PFSK-1 (cell line): ENCODE results near the gene NKTR.

Source experiments
- FOXP2 ChIP-seq: optimal IDR thresholded peaks from 2 replicates; pipeline ENCODE3; 2011; ENCODE audit warnings: borderline replicate concordance, control low read depth, inconsistent platforms; ENCODE audit not compliant: insufficient read depth; ENCODE audit errors: extremely low read length, extremely low read depth
- POLR2AphosphoS5 ChIP-seq: IDR thresholded peaks from 2 replicates; pipeline ENCODE4 v1.6.1; 2012; ENCODE audit warnings: low read depth, mild to moderate bottlenecking, control low read depth, low read length, moderate library complexity
- SIN3A ChIP-seq: IDR thresholded peaks from 2 replicates; pipeline ENCODE4 v1.6.1; 2012; ENCODE audit warnings: mild to moderate bottlenecking, low read length, moderate library complexity, borderline replicate concordance; ENCODE audit not compliant: insufficient read depth
- TAF1 ChIP-seq: IDR thresholded peaks from 2 replicates; pipeline ENCODE4 v1.6.1; 2012; ENCODE audit warnings: low read length, control low read depth, borderline replicate concordance; ENCODE audit not compliant: insufficient read depth
- TF ChIP-seq, protein P1 (sequence below), 2 experiments: IDR thresholded peaks; 2 replicates each; pipeline versions ENCODE4 v1.6.1 to v1.8.0; 2011 to 2012; ENCODE audit warnings: low read depth in 2 of 2, low read length in 2 of 2, control low read depth in 1 of 2, inconsistent platforms in 1 of 2, mild to moderate bottlenecking in 1 of 2, moderate library complexity in 1 of 2; ENCODE audit not compliant: insufficient read depth in 1 of 2

The NKTR gene

DNA sequence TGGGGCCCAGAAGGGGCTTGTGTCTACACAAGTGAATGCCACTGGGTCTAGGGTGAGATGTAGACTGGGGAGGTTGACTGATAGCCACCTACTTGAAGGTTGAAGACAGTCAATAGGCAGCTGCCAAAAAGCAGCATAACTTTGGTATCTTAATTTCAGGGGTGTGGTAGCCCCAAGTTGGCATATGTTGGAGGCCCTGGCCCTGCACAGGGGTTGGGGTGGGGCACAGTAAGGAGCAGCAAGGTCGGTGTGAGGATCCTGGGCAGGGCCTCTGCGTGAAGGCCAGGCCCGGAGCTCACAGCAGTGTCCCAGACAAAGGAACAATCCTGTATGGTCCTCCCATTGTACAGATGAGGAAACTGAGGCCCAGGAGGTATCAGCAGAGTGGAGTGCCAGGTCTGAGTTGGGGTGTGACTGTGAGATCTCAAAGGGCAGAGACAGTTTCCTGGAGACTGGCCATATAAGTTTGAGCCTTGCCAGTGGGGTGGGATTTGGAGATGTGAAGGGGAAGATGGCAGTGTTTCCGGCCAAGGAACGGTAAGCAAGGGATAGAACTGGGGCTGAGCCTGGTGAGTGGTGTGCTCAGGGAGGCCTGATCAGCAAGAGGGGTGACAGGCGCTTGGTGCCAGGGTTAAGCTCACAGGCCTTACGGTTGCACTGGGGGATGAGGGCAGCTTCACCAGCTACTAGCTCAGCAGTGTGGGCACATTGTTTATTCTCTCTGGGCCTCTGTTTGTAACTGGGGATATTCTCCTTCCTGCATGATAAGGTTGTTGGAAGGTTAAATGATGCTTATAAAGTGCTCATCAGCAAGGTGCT lies 86.6 kb downstream of the NKTR start:
- no peak for TF ChIP-seq POLR2AphosphoS5

DNA sequence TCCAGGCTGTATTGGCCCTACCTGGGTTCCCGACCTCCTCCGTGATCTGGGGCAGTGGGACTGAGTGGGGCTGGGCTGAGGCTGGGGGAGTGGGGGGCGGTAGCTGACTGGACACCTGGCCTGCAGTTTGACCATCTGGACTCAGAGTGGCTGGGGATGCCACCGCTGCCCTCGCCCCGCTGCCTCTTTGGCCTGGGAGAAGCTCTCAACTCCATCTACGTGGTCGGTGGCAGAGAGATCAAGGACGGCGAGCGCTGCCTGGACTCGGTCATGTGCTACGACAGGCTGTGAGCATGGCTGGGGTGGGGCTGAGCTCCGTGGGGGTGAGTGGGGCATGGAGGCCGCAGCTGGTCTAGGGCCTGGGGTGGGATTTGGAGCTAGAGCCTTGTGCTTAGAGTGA lies 87.5 kb downstream of the NKTR start:
- no peak for TF ChIP-seq FOXP2

- TF ChIP-seq, protein P1, sequence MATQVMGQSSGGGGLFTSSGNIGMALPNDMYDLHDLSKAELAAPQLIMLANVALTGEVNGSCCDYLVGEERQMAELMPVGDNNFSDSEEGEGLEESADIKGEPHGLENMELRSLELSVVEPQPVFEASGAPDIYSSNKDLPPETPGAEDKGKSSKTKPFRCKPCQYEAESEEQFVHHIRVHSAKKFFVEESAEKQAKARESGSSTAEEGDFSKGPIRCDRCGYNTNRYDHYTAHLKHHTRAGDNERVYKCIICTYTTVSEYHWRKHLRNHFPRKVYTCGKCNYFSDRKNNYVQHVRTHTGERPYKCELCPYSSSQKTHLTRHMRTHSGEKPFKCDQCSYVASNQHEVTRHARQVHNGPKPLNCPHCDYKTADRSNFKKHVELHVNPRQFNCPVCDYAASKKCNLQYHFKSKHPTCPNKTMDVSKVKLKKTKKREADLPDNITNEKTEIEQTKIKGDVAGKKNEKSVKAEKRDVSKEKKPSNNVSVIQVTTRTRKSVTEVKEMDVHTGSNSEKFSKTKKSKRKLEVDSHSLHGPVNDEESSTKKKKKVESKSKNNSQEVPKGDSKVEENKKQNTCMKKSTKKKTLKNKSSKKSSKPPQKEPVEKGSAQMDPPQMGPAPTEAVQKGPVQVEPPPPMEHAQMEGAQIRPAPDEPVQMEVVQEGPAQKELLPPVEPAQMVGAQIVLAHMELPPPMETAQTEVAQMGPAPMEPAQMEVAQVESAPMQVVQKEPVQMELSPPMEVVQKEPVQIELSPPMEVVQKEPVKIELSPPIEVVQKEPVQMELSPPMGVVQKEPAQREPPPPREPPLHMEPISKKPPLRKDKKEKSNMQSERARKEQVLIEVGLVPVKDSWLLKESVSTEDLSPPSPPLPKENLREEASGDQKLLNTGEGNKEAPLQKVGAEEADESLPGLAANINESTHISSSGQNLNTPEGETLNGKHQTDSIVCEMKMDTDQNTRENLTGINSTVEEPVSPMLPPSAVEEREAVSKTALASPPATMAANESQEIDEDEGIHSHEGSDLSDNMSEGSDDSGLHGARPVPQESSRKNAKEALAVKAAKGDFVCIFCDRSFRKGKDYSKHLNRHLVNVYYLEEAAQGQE (IDR thresholded peaks at IDR 0.05; ENCODE audit: insufficient read depth in 1 of 2, low read depth in 2 of 2, low read length in 2 of 2): no peak
- TF ChIP-seq FOXP2 (no peak), POLR2AphosphoS5 (no peak), SIN3A (no peak), TAF1 (no peak)
These were observed 88.3 kb downstream of the NKTR start for GRCh38 chr3:42688487-42689420.

DNA sequence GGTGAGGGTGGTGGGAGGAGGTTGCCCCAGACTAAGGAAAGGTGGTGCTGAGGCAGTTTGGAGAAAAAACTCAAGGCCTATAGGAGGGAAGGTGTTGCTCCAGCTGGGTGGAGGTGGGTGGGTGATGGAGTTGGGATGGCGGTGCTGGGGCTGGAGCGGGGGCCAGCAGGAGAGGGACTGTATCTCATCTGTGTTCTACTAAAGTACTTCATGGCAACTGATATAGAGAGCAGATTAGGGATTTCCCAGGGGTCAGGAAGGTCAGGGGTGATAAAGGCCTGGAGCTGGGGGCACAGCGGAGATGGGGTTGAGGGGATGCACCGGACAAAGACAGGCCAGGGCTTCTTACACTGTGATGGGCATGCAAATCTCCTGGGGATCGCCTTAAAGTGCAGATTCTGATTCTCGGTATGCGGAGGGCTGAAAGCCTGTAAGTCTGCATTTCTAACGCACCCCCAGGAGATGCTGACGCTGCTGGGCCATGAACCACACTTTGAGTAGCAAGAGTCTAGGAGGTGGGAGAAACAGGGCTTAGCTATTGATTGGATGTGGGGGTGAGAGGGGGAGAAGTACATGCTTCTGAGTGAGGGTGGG lies 89.0 kb downstream of the NKTR start:
- TF ChIP-seq TAF1 (no peak), FOXP2 (no peak)
- TF ChIP-seq, protein P1 (IDR thresholded peaks at IDR 0.05; ENCODE audit: insufficient read depth in 1 of 2, low read depth in 2 of 2, low read length in 2 of 2): no peak

DNA sequence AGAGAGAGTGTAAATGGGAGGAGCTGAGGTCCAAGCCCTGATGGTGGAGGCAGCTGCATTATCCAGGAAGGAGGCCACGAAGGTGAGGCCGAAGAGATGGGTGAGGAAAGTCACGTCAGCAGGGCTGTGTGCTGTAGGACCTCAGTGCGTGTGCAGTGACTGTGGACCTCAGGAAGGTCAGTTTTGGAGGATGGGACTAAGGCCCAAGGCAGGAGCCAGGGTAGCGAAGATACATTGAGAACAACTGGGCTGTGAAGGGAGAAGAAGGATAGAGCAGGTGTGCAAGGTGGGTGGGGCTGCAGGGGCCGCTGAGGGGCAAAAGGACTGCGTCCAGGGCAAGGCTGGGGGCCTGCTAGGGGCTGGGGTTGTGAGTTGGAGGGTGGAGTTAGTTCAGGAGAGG lies 89.7 kb downstream of the NKTR start:
- TF ChIP-seq POLR2AphosphoS5 (no peak), FOXP2 (no peak), SIN3A (no peak), TAF1 (no peak)
- TF ChIP-seq, protein P1 (IDR thresholded peaks at IDR 0.05; ENCODE audit: insufficient read depth in 1 of 2, low read depth in 2 of 2, low read length in 2 of 2): no peak
